A673 (cell line): Measurements from ENCODE around the gene MRFAP1. TPM values are rescaled to one million over a fixed set of nuclear protein-coding genes. Genes with fewer than 3 reads are reported as not detected.
"Not testable (repeated sequence)": the region's sequence is repeated elsewhere in the genome, so short reads cannot be mapped to it uniquely, and the experiment has no call there.

Experiments
- BruUV-seq: library from RNA; stranded (reverse); fragments of 400-500 nt; replicated peaks from 2 replicates; lab custom pipeline; 2021; lab: Mats Ljungman, UMichigan
- CTCF ChIA-PET: fragments of 300-600 bp; sonication (Branson Sonifier 250); formaldehyde crosslinking; loops from one replicate; lab custom pipeline; 2022; ENCODE audit warnings: antibody characterized with exemption; lab: Charles Lee
- POLR2A ChIA-PET: fragments of 300-600 bp; sonication (Branson Sonifier 250); formaldehyde crosslinking; loops from one replicate; lab custom pipeline; 2022; ENCODE audit warnings: antibody characterized with exemption; ENCODE audit not compliant: low non-redundant PET; lab: Charles Lee
- DNase-seq: peaks from one replicate; pipeline ENCODE4 v3.0.0-alpha.2; 2015; ENCODE audit warnings: low spot score
- H3K27ac ChIP-seq: fragments of 200-600 bp; sonication (generic); 2 replicates; pipeline ENCODE4 v1.5.1; 2016; ENCODE audit warnings: mixed run types, low read depth, mild to moderate bottlenecking, mixed read lengths, antibody characterized with exemption, low read length; ENCODE audit not compliant: poor library complexity, severe bottlenecking
- H3K27me3 ChIP-seq: fragments of 200-600 bp; sonication (generic); replicated peaks from 2 replicates; pipeline ENCODE4 v1.6.1; 2017; ENCODE audit warnings: mixed run types, low read depth, mild to moderate bottlenecking, mixed read lengths, antibody characterized with exemption, low read length; ENCODE audit not compliant: insufficient read depth, poor library complexity
- H3K36me3 ChIP-seq: fragments of 200-600 bp; sonication (generic); 2 replicates; pipeline ENCODE4 v1.6.1; 2016; ENCODE audit warnings: mixed run types, mild to moderate bottlenecking, mixed read lengths, antibody characterized with exemption, low read length; ENCODE audit not compliant: insufficient read depth, poor library complexity, severe bottlenecking
- H3K4me1 ChIP-seq: fragments of 200-600 bp; sonication (generic); 2 replicates; pipeline ENCODE4 v1.6.1; 2017; ENCODE audit warnings: mixed run types, mild to moderate bottlenecking, mixed read lengths, antibody characterized with exemption, low read length; ENCODE audit not compliant: insufficient read depth, poor library complexity, severe bottlenecking
- H3K4me3 ChIP-seq: fragments of 200-600 bp; sonication (generic); 2 replicates; pipeline ENCODE4 v1.5.1; 2016; ENCODE audit warnings: low read depth, mixed run types, mild to moderate bottlenecking, mixed read lengths, low read length; ENCODE audit not compliant: poor library complexity, severe bottlenecking
- H3K9me3 ChIP-seq: fragments of 200-600 bp; sonication (generic); 2 replicates; pipeline ENCODE4 v1.6.1; 2016; ENCODE audit warnings: mixed run types, low read depth, mild to moderate bottlenecking, mixed read lengths, antibody characterized with exemption, low read length; ENCODE audit not compliant: poor library complexity, severe bottlenecking
- CTCF ChIP-seq: fragments of 300-800, 200-600 bp; sonication (generic); conservative IDR thresholded peaks from 2 replicates; pipeline ENCODE4 v1.5.1; 2017; ENCODE audit warnings: low read depth, mild to moderate bottlenecking, antibody characterized with exemption, low read length, moderate library complexity, mixed read lengths
- EZH2 ChIP-seq: fragments of 200-600 bp; sonication (generic); IDR thresholded peaks from 2 replicates; pipeline ENCODE4 v1.6.1; 2017; ENCODE audit warnings: borderline replicate concordance, low read depth, mild to moderate bottlenecking, mixed read lengths, antibody characterized with exemption, low read length; ENCODE audit not compliant: poor library complexity, severe bottlenecking
- intact Hi-C: fragments of 100-400 bp; cut with micrococcal nuclease; formaldehyde crosslinking; loops from one replicate; pipeline ENCODE4 v1.10.0; 2022; ENCODE audit not compliant: unreplicated experiment
- total RNA-seq: library from RNA; stranded (reverse); gene quantifications from 2 replicates; pipeline ENCODE4 v1.2.3, GENCODE V29; 2021

The MRFAP1 gene
- total RNA-seq, 1 experiment from 2014 or later, result 402 TPM

- BruUV-seq, result no TSS peak
- CTCF ChIA-PET, result no interaction called here
- TF ChIP-seq CTCF, result no peak
- TF ChIP-seq EZH2, result no peak
- DNase-seq, result no peak
- POLR2A ChIA-PET, result no interaction called here
- intact Hi-C loops, result no loop called here
- no peaks in the 10 kb centered on the region for H3K36me3 ChIP-seq
- no peaks in the 10 kb centered on the region for H3K27me3 ChIP-seq
- no peaks in the 10 kb centered on the region for H3K4me1 ChIP-seq
- no peak overlapping the region for H3K4me3 ChIP-seq
- no peak overlapping the region for H3K27ac ChIP-seq
- no peaks in the 10 kb centered on the region for H3K9me3 ChIP-seq
Observed at GRCh38 chr4:6649216-6649615, 8.7 kb downstream of the MRFAP1 start.

GRCh38 chr4:6654211-6654610 lies 13.7 kb downstream of the MRFAP1 start:
- H3K9me3 ChIP-seq, BruUV-seq, H3K4me1 ChIP-seq, DNase-seq, H3K4me3 ChIP-seq, H3K36me3 ChIP-seq, CTCF ChIA-PET, H3K27me3 ChIP-seq, POLR2A ChIA-PET, H3K27ac ChIP-seq, intact Hi-C loops: not testable (repeated sequence)

DNA sequence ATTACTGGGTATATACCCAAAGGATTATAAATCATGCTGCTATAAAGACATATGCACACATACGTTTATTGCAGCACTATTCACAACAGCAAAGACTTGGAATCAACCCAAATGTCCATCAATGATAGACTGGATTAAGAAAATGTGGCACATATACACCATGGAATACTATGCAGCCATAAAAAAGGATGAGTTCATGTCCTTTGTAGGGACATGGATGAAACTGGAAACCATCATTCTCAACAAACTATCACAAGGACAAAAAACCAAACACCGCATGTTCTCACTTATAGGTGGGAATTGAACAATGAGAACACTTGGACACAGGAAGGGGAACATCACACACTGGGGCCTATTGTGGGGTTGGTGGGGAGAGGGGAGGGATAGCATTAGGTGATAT lies 14.8 kb downstream of the MRFAP1 start:
- H3K9me3 ChIP-seq, H3K4me3 ChIP-seq, CTCF ChIA-PET, H3K4me1 ChIP-seq, intact Hi-C loops, H3K27ac ChIP-seq, H3K27me3 ChIP-seq, DNase-seq, H3K36me3 ChIP-seq, BruUV-seq, POLR2A ChIA-PET: not testable (repeated sequence)

GRCh38 chr4:6655924-6656323 lies 15.4 kb downstream of the MRFAP1 start:
- H3K36me3 ChIP-seq, result no peaks in the 10 kb centered on the region
- no peaks in the 10 kb centered on the region for H3K9me3 ChIP-seq
- H3K27me3 ChIP-seq, result no peaks in the 10 kb centered on the region
- H3K4me3 ChIP-seq, result no peak overlapping the region
- no peak overlapping the region for H3K27ac ChIP-seq
- intact Hi-C loops, result no loop called here
- TF ChIP-seq EZH2, result no peak
- TF ChIP-seq CTCF, result no peak
- DNase-seq, result no peak
- no TSS peak for BruUV-seq
- POLR2A ChIA-PET, result no interaction called here
- CTCF ChIA-PET, result interaction anchor here (0.6 kb wide), 1 partner anchor 9 kb away, joined by 5 read pairs; no protein-coding TSS in a partner anchor
- no peaks in the 10 kb centered on the region for H3K4me1 ChIP-seq
